ENCODE data around the gene TBC1D20.

The TBC1D20 gene

DNA sequence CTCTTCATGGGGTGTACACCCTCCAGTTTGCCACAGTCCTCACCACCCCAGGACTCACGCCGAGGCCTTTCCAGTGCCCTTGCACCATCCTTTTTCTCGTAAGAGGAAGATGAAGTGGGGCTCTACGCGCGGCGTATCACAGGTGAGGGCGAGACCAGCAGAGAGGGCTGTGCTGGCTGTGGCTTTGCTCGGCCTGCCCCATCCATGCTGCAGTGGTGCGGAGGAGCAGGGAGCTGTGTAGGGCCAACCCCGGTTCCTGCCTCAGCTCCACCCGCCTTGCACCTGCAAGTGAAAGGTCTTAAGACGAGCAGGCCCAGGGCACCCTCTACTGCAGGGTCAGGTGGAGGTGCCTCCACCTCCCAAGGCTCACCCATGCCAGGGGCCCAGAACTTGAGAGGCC is 30.1 kb downstream of the TBC1D20 start:
- TF ChIP-seq SIN3A (IDR thresholded peaks at IDR 0.05; ENCODE audit: borderline replicate concordance, insufficient read depth, low read length) (no peak), POLR2AphosphoS5 (IDR thresholded peaks at IDR 0.05; ENCODE audit: low read depth, low read length) (no peak), FOXP2 (optimal IDR thresholded peaks at IDR 0.05; ENCODE audit: borderline replicate concordance, extremely low read depth, extremely low read length, insufficient read depth) (no peak), TAF1 (IDR thresholded peaks at IDR 0.05; ENCODE audit: borderline replicate concordance, insufficient read depth, low read length) (no peak), REST (IDR thresholded peaks at IDR 0.05; ENCODE audit: insufficient read depth in 1 of 2, low read depth in 2 of 2, low read length in 2 of 2) (no peak)

DNA sequence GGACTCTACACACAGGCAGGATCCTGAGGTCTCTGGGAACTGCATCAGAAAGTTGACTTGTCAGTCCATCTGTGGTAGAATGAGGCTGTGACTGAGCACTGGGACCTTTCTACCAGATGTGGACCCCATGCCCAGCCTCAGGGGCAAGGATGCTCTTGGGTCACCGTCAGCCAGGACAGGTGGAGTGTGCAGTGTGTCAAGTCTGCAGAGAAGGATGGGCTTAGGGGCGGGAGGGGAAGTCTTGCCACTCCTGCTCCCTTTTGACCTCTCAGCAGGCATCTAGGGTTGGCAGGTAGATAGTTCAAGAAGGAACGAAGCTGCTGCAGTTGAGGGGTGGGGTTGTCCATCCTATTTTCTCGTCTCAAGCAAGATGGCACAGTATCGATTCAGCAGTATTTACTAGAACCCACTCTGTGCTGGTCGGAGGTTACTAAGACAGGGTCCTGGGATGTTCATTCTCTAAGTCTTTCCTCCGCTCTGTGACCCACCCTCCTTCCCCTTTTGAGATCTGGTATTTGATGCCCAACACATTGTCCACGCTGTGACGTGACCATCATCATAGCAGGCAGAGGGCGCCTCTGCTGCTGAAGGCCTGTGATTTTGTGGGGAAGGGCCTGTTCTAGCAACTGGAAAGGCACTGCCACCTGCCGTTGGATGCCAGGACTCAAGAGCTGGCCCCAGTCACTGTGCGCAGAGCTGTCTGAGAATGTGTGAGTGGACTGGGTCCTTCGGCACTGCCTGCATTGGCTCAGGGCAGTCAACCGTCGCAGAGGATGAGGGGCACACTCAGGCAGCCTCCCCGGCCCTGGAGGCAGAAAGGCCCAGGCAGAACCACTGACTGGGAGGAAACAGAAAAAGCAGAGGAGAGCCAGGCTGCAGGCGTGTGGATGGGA is 31.1 kb downstream of the TBC1D20 start:
- TF ChIP-seq FOXP2 (optimal IDR thresholded peaks at IDR 0.05; ENCODE audit: borderline replicate concordance, extremely low read depth, extremely low read length, insufficient read depth): peak; percentile 40
- TF ChIP-seq TAF1 (IDR thresholded peaks at IDR 0.05; ENCODE audit: borderline replicate concordance, insufficient read depth, low read length): no peak

- no peak for TF ChIP-seq SIN3A (IDR thresholded peaks at IDR 0.05; ENCODE audit: borderline replicate concordance, insufficient read depth, low read length)
- TF ChIP-seq POLR2AphosphoS5 (IDR thresholded peaks at IDR 0.05; ENCODE audit: low read depth, low read length): no peak; the same call in none of the 2 replicates
- peak; percentile 22 for TF ChIP-seq FOXP2 (optimal IDR thresholded peaks at IDR 0.05; ENCODE audit: borderline replicate concordance, extremely low read depth, extremely low read length, insufficient read depth)
These were observed 32.0 kb downstream of the TBC1D20 start for GRCh38 chr20:430091-430999.

DNA sequence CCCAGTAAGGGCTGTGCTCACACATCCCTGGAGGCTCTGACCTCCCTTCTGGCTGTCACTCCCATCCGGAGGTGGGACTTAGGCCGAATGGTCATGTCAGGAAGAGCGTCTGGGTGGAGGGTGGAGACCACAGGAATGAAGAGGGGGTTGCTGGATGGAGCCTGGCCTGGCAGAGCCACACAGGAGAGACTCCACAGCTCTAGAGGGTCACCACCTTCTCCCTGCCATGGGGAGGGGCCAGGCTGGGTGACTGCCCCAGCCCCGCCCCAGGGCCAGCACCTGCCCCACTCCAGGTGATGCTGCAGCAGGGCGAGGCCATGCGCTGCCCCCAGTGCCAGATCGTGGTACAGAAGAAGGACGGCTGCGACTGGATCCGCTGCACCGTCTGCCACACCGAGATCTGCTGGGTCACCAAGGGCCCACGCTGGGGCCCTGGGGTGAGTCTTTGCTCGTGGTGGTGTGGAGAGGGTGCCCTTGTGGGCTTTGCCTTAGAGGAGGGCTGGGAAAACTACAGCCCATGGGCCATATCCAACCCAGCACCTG is 33.6 kb downstream of the TBC1D20 start:
- TF ChIP-seq SIN3A (IDR thresholded peaks at IDR 0.05; ENCODE audit: borderline replicate concordance, insufficient read depth, low read length) (no peak), TAF1 (IDR thresholded peaks at IDR 0.05; ENCODE audit: borderline replicate concordance, insufficient read depth, low read length) (no peak), REST (IDR thresholded peaks at IDR 0.05; ENCODE audit: insufficient read depth in 1 of 2, low read depth in 2 of 2, low read length in 2 of 2) (no peak), POLR2AphosphoS5 (IDR thresholded peaks at IDR 0.05; ENCODE audit: low read depth, low read length) (no peak), FOXP2 (optimal IDR thresholded peaks at IDR 0.05; ENCODE audit: borderline replicate concordance, extremely low read depth, extremely low read length, insufficient read depth) (no peak)

GRCh38 chr20:427849-428657 is 34.3 kb downstream of the TBC1D20 start:
- TF ChIP-seq SIN3A (IDR thresholded peaks at IDR 0.05; ENCODE audit: borderline replicate concordance, insufficient read depth, low read length): no peak
- TF ChIP-seq REST (IDR thresholded peaks at IDR 0.05; ENCODE audit: insufficient read depth in 1 of 2, low read depth in 2 of 2, low read length in 2 of 2): no peak
- TF ChIP-seq TAF1 (IDR thresholded peaks at IDR 0.05; ENCODE audit: borderline replicate concordance, insufficient read depth, low read length): no peak
- TF ChIP-seq FOXP2 (optimal IDR thresholded peaks at IDR 0.05; ENCODE audit: borderline replicate concordance, extremely low read depth, extremely low read length, insufficient read depth): no peak
- TF ChIP-seq POLR2AphosphoS5 (IDR thresholded peaks at IDR 0.05; ENCODE audit: low read depth, low read length): no peak

All from PFSK-1 (cell line).